Transverse colon (tissue), 4 donors: ENCODE data around the gene GLYATL1. TPM values are rescaled to one million over a fixed set of nuclear protein-coding genes. Genes with fewer than 3 reads are reported as not detected.

ENCODE experiments used
- DNase-seq: peaks from one replicate; pipeline ENCODE4 v3.0.0-alpha.2; 2019
- H3K27ac ChIP-seq, 4 donors: fragments of 200-600 bp; sonication (generic); 2 replicates each; pipeline ENCODE4 v1.5.1; 2016 to 2018; ENCODE audit warnings: inconsistent platforms in 4 of 4
- H3K27me3 ChIP-seq: fragments of 200-600 bp; sonication (generic); 2 replicates; pipeline ENCODE4 v1.5.1; 2017; ENCODE audit warnings: inconsistent platforms
- H3K36me3 ChIP-seq, 4 donors: fragments of 200-600 bp; sonication (generic); 2 replicates each; pipeline ENCODE4 v1.5.1; 2017 to 2019; ENCODE audit warnings: inconsistent platforms in 4 of 4
- H3K4me1 ChIP-seq, 4 donors: fragments of 200-600 bp; sonication (generic); 2 replicates each; pipeline ENCODE4 v1.5.1; 2017 to 2020; ENCODE audit warnings: inconsistent platforms in 4 of 4
- H3K4me3 ChIP-seq, 4 donors: fragments of 200-600 bp; sonication (generic); 1 replicate in 1 of 4; 2 replicates in 3 of 4; pipeline versions ENCODE4 v1.5.1 to v1.6.1; 2017 to 2019; ENCODE audit warnings: inconsistent platforms in 4 of 4
- H3K9me3 ChIP-seq, 2 donors: fragments of 200-600 bp; sonication (generic); 2 replicates each; pipeline ENCODE4 v1.5.1; 2017 to 2019; ENCODE audit warnings: inconsistent platforms in 2 of 2
- EP300 ChIP-seq: sonication (generic); formaldehyde crosslinking; IDR thresholded peaks from one replicate; pipeline ENCODE4 v1.6.1; 2017; ENCODE audit warnings: antibody characterized with exemption, low read depth
- POLR2A ChIP-seq: fragments of 450-650 bp; IDR thresholded peaks from one replicate; pipeline ENCODE4 v1.6.1; 2016; ENCODE audit warnings: antibody characterized with exemption, mild to moderate bottlenecking, moderate library complexity
- POLR2AphosphoS5 ChIP-seq, 3 donors: sonication (generic); formaldehyde crosslinking; IDR thresholded peaks; one replicate each; pipeline ENCODE4 v1.6.1; 2016; ENCODE audit warnings: antibody characterized with exemption in 3 of 3
- WGBS, 2 donors: methylation state at CpG; one replicate each; pipeline ENCODE4 v1.1.5; 2018; ENCODE audit warnings: low coverage in 1 of 2; 5-methylcytosine and 5-hydroxymethylcytosine counted together
- in situ Hi-C, 4 donors: fragments of 200-750 bp; cut with MboI; loops; one replicate each; pipeline versions ENCODE4 v1.15.0 to v1.15.1; 2017; ENCODE audit warnings: low sequenced_read_pairs in 3 of 4, low pct_ligation_motif_present in 1 of 4, low pct_unique_long_range_greater_than_20kb in 1 of 4
- intact Hi-C: fragments of 100-400 bp; cut with DNase I; formaldehyde crosslinking; loops from one replicate; pipeline ENCODE4 v1.15.1; 2023; ENCODE audit warnings: low total_unique reads
- total RNA-seq, 4 donors: library from RNA; depleted of rRNA; stranded (reverse); fragments of >200 nt; gene quantifications; one replicate each; pipeline ENCODE4 v1.1.0, GENCODE V29; 2016
- TF ChIP-seq, protein P1 (sequence below), 5 experiments: fragments of 200-600 bp in 3 of 5; fragments of 450-650 bp in 2 of 5; sonication (generic) in 3 of 5; IDR thresholded peaks; 1 replicate in 2 of 5; 2 replicates in 3 of 5; pipeline ENCODE4 v1.5.1; 2016 to 2017; ENCODE audit warnings: antibody characterized with exemption in 5 of 5, inconsistent platforms in 3 of 5, mild to moderate bottlenecking in 2 of 5, moderate library complexity in 1 of 5

GLYATL1 gene
- total RNA-seq, 4 donors from 2014 or later: 2.0 TPM; not detected in 3

- TF ChIP-seq POLR2A (no peak), EP300 (no peak), POLR2AphosphoS5 (IDR thresholded peaks at IDR 0.05) (no peak)
- TF ChIP-seq, protein P1, sequence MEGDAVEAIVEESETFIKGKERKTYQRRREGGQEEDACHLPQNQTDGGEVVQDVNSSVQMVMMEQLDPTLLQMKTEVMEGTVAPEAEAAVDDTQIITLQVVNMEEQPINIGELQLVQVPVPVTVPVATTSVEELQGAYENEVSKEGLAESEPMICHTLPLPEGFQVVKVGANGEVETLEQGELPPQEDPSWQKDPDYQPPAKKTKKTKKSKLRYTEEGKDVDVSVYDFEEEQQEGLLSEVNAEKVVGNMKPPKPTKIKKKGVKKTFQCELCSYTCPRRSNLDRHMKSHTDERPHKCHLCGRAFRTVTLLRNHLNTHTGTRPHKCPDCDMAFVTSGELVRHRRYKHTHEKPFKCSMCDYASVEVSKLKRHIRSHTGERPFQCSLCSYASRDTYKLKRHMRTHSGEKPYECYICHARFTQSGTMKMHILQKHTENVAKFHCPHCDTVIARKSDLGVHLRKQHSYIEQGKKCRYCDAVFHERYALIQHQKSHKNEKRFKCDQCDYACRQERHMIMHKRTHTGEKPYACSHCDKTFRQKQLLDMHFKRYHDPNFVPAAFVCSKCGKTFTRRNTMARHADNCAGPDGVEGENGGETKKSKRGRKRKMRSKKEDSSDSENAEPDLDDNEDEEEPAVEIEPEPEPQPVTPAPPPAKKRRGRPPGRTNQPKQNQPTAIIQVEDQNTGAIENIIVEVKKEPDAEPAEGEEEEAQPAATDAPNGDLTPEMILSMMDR (IDR thresholded peaks at IDR 0.05): no peak
Observed at GRCh38 chr11:58957922-58958321, 18.6 kb downstream of the GLYATL1 start.

GRCh38 chr11:58958500-58958899 is 19.2 kb downstream of the GLYATL1 start:
- Histone ChIP-seq H3K27ac (no peak overlapping the region), H3K36me3 (no peaks in the 10 kb centered on the region), H3K27me3 (no peaks in the 10 kb centered on the region), H3K9me3 (no peaks in the 10 kb centered on the region), H3K4me1 (no peaks in the 10 kb centered on the region), H3K4me3 (no peak overlapping the region)
- WGBS, 2 donors: 43 to 57% methylated on average over 2 of the region's 2 CpGs
- intact Hi-C loops: no loop called here
- DNase-seq: peak; percentile 67
- in situ Hi-C loops: no loop called here
- TF ChIP-seq POLR2A (no peak), POLR2AphosphoS5 (IDR thresholded peaks at IDR 0.05) (no peak), EP300 (no peak)
- TF ChIP-seq, protein P1 (IDR thresholded peaks at IDR 0.05): peak; percentile 33 to 61 (median 45)

More at GRCh38 chr11:58957922-58958321, 18.6 kb downstream of the GLYATL1 start:
- Histone ChIP-seq H3K4me3 (no peak overlapping the region), H3K9me3 (no peaks in the 10 kb centered on the region), H3K27me3 (no peaks in the 10 kb centered on the region), H3K36me3 (no peaks in the 10 kb centered on the region), H3K27ac (no peak overlapping the region), H3K4me1 (no peaks in the 10 kb centered on the region)
- intact Hi-C loops: no loop called here
- DNase-seq: no peak
- 60% methylated on average over 1 to 5 of the region's 5 CpGs for WGBS, 2 donors
- in situ Hi-C loops: no loop called here

DNA sequence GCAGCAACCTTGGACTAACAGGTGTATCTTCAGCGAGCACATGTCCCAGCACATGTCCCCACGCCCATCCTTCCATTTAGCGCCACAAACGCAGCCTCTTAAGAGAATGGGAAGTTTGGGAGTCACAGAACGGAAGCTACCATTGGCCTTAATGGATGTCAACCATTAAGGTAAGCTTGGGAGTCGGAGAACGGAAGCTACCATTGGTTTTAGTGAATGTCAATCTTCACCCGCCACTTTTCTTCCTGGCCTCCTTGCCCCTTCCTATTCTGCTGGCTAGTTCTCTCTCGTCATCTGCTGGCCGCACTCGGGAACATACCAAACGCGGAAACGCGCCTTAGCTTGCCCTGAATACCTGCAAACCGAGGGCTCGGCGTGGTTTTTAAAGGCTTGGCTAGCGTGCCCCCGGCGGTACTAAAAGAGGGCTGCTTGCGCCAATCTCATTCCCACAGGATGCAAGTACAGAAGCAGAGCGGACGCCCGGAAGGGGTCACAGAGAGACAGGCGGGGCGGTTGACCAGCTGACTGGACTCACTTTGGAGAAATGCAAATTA is 24.3 kb downstream of the GLYATL1 start:
- Histone ChIP-seq H3K27me3 (no peaks in the 10 kb centered on the region), H3K4me3 (no peak overlapping the region), H3K36me3 (no peaks in the 10 kb centered on the region), H3K4me1 (no peaks in the 10 kb centered on the region), H3K9me3 (no peaks in the 10 kb centered on the region), H3K27ac (no peak overlapping the region)
- no peak for DNase-seq
- intact Hi-C loops (no loop called here), in situ Hi-C loops (no loop called here)
- WGBS, 2 donors: 67 to 74% methylated on average over 11 to 27 of the region's 27 CpGs
- TF ChIP-seq EP300 (no peak), POLR2A (no peak), POLR2AphosphoS5 (IDR thresholded peaks at IDR 0.05) (no peak)
- TF ChIP-seq, protein P1 (IDR thresholded peaks at IDR 0.05): no peak

GRCh38 chr11:58965246-58965985 is 26.1 kb downstream of the GLYATL1 start:
- Histone ChIP-seq H3K4me3 (no peak overlapping the region), H3K4me1 (no peaks in the 10 kb centered on the region), H3K9me3 (no peaks in the 10 kb centered on the region), H3K27ac (no peak overlapping the region), H3K36me3 (no peaks in the 10 kb centered on the region), H3K27me3 (no peaks in the 10 kb centered on the region)
- DNase-seq: no peak
- intact Hi-C loops: no loop called here
- in situ Hi-C loops: no loop called here
- TF ChIP-seq, protein P1 (IDR thresholded peaks at IDR 0.05): no peak
- TF ChIP-seq EP300 (no peak), POLR2A (no peak), POLR2AphosphoS5 (IDR thresholded peaks at IDR 0.05) (no peak)
- WGBS, 2 donors: 67 to 72% methylated on average over 4 to 6 of the region's 6 CpGs
